HG02870 (cell line): ENCODE measurements around the gene GNG10.

Source experiments
- ATAC-seq: cut with Tn5 transposase; IDR thresholded peaks from one replicate; pipeline ENCODE4 v1.9.1; 2021; ENCODE audit warnings: mild to moderate bottlenecking, moderate library complexity; ENCODE audit not compliant: unreplicated experiment

Gene GNG10

DNA sequence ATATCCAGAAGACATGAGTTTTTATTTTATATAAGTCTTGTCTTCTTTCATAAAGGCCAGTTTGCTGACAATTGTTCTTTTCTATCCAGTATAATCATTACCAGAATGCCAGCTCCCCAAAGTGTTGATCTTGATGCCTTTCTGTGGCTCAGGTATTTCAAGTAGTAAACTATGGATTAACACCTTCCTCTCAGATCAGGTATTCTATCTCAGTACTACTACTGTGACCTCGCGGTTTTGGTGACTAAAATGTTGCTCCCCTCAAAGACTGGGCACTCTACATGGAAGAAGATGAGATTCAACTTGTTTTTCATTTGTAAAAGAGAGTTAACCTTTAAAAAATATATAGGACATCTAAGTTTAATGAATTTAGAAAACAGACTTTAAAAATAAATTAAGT lies 58.1 kb downstream of the GNG10 start:
- ATAC-seq: no peak
